ENCODE data around the gene IGFALS.

IGFALS gene

GRCh38 chr16:1767116-1767994, 26.1 kb downstream of the IGFALS start:
- no peak for DNase-seq (ENCODE audit: low read depth in 2 of 3, low spot score in 2 of 3)

- DNase-seq (ENCODE audit: low read depth in 2 of 3, low spot score in 2 of 3) = no peak
These were observed 26.8 kb downstream of the IGFALS start for GRCh38 chr16:1766701-1767100.

- DNase-seq (ENCODE audit: low read depth in 2 of 3, low spot score in 2 of 3) = no peak
These were observed 27.3 kb downstream of the IGFALS start for GRCh38 chr16:1766231-1766630.

- no peak for DNase-seq (ENCODE audit: low read depth in 2 of 3, low spot score in 2 of 3)
These were observed 27.7 kb downstream of the IGFALS start for GRCh38 chr16:1765826-1766225.

- DNase-seq (ENCODE audit: low read depth in 2 of 3, low spot score in 2 of 3) = no peak
These were observed 28.5 kb downstream of the IGFALS start for GRCh38 chr16:1764971-1765370.

- DNase-seq (ENCODE audit: low read depth in 2 of 3, low spot score in 2 of 3) = no peak
These were observed 29.7 kb downstream of the IGFALS start for GRCh38 chr16:1763521-1764511.

- DNase-seq (ENCODE audit: low read depth in 2 of 3, low spot score in 2 of 3) = no peak
These were observed 30.5 kb downstream of the IGFALS start for GRCh38 chr16:1762879-1763520.

- DNase-seq (ENCODE audit: low read depth in 2 of 3, low spot score in 2 of 3) = no peak
These were observed 31.2 kb downstream of the IGFALS start for GRCh38 chr16:1762196-1762878.

GRCh38 chr16:1761751-1762150, 31.8 kb downstream of the IGFALS start:
- no peak for DNase-seq (ENCODE audit: low read depth in 2 of 3, low spot score in 2 of 3)

GRCh38 chr16:1760911-1761310, 32.6 kb downstream of the IGFALS start:
- no peak for DNase-seq (ENCODE audit: low read depth in 2 of 3, low spot score in 2 of 3)

- no peak for DNase-seq (ENCODE audit: low read depth in 2 of 3, low spot score in 2 of 3)
These were observed 34.0 kb downstream of the IGFALS start for GRCh38 chr16:1759511-1759910.

GRCh38 chr16:1758923-1759322, 34.6 kb downstream of the IGFALS start:
- no peak for DNase-seq (ENCODE audit: low read depth in 2 of 3, low spot score in 2 of 3)

- DNase-seq (ENCODE audit: low read depth in 2 of 3, low spot score in 2 of 3) = no peak
These were observed 35.6 kb downstream of the IGFALS start for GRCh38 chr16:1757714-1758461.

- no peak for DNase-seq (ENCODE audit: low read depth in 2 of 3, low spot score in 2 of 3)
These were observed 39.3 kb downstream of the IGFALS start for GRCh38 chr16:1754204-1754603.

- DNase-seq (ENCODE audit: low read depth in 2 of 3, low spot score in 2 of 3) = no peak
These were observed 40.7 kb downstream of the IGFALS start for GRCh38 chr16:1752853-1753252.

- no peak for DNase-seq (ENCODE audit: low read depth in 2 of 3, low spot score in 2 of 3)
These were observed 41.6 kb downstream of the IGFALS start for GRCh38 chr16:1751946-1752345.

GRCh38 chr16:1749152-1750117, 44.1 kb downstream of the IGFALS start:
- DNase-seq (ENCODE audit: low read depth in 2 of 3, low spot score in 2 of 3) = no peak

GRCh38 chr16:1747934-1748333, 45.6 kb downstream of the IGFALS start:
- no peak for DNase-seq (ENCODE audit: low read depth in 2 of 3, low spot score in 2 of 3)

- no peak for DNase-seq (ENCODE audit: low read depth in 2 of 3, low spot score in 2 of 3)
These were observed 46.8 kb downstream of the IGFALS start for GRCh38 chr16:1746693-1747195.

Measured in activated CD8-positive, alpha-beta memory T cell treated with anti-CD3 and anti-CD28 coated beads for 48 hours (primary cell).